GM21717 (cell line): ENCODE data around the gene MPPED2.
"Not testable (repeated sequence)": the region's sequence is repeated elsewhere in the genome, so short reads cannot be mapped to it uniquely, and the experiment has no call there.

Experiments used
- ATAC-seq: cut with Tn5 transposase; IDR thresholded peaks from one replicate; pipeline ENCODE4 v1.9.1; 2021; ENCODE audit warnings: mild to moderate bottlenecking, moderate library complexity; ENCODE audit not compliant: unreplicated experiment

Gene MPPED2

GRCh38 chr11:30579415-30580175 is 6.6 kb downstream of the MPPED2 start:
- no peak for ATAC-seq

- ATAC-seq, result no peak
Measured at GRCh38 chr11:30578406-30578805, 7.7 kb downstream of the MPPED2 start.

- no peak for ATAC-seq
Measured at GRCh38 chr11:30573951-30574350, 12.2 kb downstream of the MPPED2 start.

GRCh38 chr11:30568931-30569330 is 17.2 kb downstream of the MPPED2 start:
- no peak for ATAC-seq

GRCh38 chr11:30567644-30568043 is 18.5 kb downstream of the MPPED2 start:
- ATAC-seq, result no peak

- no peak for ATAC-seq
Measured at GRCh38 chr11:30567120-30567519, 19.0 kb downstream of the MPPED2 start.

- no peak for ATAC-seq
Measured at GRCh38 chr11:30566482-30566881, 19.7 kb downstream of the MPPED2 start.

GRCh38 chr11:30565027-30565426 is 21.1 kb downstream of the MPPED2 start:
- no peak for ATAC-seq

GRCh38 chr11:30561691-30562415 is 24.3 kb downstream of the MPPED2 start:
- no peak for ATAC-seq

- no peak for ATAC-seq
Measured at GRCh38 chr11:30560206-30561106, 25.7 kb downstream of the MPPED2 start.

GRCh38 chr11:30559004-30559403 is 27.1 kb downstream of the MPPED2 start:
- ATAC-seq, result no peak

GRCh38 chr11:30554587-30554986 is 31.6 kb downstream of the MPPED2 start:
- not testable (repeated sequence) for ATAC-seq

GRCh38 chr11:30553521-30554110 is 32.5 kb downstream of the MPPED2 start:
- ATAC-seq, result no peak

- no peak for ATAC-seq
Measured at GRCh38 chr11:30552839-30553238, 33.3 kb downstream of the MPPED2 start.

GRCh38 chr11:30550022-30550542 is 36.1 kb downstream of the MPPED2 start:
- ATAC-seq, result no peak

- no peak for ATAC-seq
Measured at GRCh38 chr11:30549565-30549964, 36.6 kb downstream of the MPPED2 start.

GRCh38 chr11:30546334-30546733 is 39.8 kb downstream of the MPPED2 start:
- no peak for ATAC-seq

GRCh38 chr11:30545507-30545906 is 40.6 kb downstream of the MPPED2 start:
- ATAC-seq, result no peak

GRCh38 chr11:30543066-30543465 is 43.1 kb downstream of the MPPED2 start:
- ATAC-seq, result no peak

GRCh38 chr11:30540781-30541180 is 45.4 kb downstream of the MPPED2 start:
- no peak for ATAC-seq

GRCh38 chr11:30538251-30538650 is 47.9 kb downstream of the MPPED2 start:
- ATAC-seq, result no peak
